ENCODE results near the gene RNF145. TPM values are rescaled to one million over a fixed set of nuclear protein-coding genes. Genes with fewer than 3 reads are reported as not detected.
"Not testable (repeated sequence)": the region's sequence is repeated elsewhere in the genome, so short reads cannot be mapped to it uniquely, and the experiment has no call there.

Gene RNF145
- total RNA-seq, 4 donors from 2014 or later = 20.2 to 78.2 (median 73.6) TPM

DNA sequence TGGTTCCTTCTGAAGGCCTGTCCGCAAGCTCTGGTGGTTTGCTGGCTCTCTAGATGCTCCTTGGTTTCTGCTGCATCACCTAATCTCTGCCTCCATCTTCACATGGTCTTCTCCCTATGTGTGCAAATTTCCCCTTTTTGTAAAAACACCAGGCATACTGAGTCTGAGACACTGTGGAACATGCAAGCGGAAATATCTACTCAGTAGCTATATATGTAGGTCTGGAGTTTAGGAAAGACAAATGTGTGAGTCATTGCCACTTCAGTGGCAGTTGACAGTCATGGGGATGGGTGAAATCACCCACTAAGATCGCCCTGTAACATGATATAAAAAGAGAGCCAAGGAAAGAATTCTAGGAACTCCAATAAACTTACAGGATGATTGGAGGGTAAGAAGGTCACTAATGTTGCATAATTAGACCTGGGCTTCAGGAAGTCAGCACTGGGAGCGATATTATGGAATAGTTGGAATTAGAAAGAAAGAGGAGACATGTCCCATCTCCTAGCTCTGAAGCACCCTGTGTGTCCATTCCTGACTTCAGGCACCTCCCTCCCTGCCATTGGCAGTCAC, 31.0 kb upstream of the RNF145 start:
- Histone ChIP-seq H3K27ac (no peak overlapping the region), H3K27me3 (no peaks in the 10 kb centered on the region), H3K4me1 (no peaks in the 10 kb centered on the region), H3K4me3 (no peak overlapping the region), H3K36me3 (no peaks in the 10 kb centered on the region), H3K9me3 (no peaks in the 10 kb centered on the region)
- TF ChIP-seq POLR2A (IDR thresholded peaks at IDR 0.05) = no peak
- TF ChIP-seq, protein P1, sequence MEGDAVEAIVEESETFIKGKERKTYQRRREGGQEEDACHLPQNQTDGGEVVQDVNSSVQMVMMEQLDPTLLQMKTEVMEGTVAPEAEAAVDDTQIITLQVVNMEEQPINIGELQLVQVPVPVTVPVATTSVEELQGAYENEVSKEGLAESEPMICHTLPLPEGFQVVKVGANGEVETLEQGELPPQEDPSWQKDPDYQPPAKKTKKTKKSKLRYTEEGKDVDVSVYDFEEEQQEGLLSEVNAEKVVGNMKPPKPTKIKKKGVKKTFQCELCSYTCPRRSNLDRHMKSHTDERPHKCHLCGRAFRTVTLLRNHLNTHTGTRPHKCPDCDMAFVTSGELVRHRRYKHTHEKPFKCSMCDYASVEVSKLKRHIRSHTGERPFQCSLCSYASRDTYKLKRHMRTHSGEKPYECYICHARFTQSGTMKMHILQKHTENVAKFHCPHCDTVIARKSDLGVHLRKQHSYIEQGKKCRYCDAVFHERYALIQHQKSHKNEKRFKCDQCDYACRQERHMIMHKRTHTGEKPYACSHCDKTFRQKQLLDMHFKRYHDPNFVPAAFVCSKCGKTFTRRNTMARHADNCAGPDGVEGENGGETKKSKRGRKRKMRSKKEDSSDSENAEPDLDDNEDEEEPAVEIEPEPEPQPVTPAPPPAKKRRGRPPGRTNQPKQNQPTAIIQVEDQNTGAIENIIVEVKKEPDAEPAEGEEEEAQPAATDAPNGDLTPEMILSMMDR (IDR thresholded peaks at IDR 0.05) = no peak
- intact Hi-C loops (cut with DNase I; ENCODE audit: low total_unique reads) = no loop called here
- no peak for DNase-seq

DNA sequence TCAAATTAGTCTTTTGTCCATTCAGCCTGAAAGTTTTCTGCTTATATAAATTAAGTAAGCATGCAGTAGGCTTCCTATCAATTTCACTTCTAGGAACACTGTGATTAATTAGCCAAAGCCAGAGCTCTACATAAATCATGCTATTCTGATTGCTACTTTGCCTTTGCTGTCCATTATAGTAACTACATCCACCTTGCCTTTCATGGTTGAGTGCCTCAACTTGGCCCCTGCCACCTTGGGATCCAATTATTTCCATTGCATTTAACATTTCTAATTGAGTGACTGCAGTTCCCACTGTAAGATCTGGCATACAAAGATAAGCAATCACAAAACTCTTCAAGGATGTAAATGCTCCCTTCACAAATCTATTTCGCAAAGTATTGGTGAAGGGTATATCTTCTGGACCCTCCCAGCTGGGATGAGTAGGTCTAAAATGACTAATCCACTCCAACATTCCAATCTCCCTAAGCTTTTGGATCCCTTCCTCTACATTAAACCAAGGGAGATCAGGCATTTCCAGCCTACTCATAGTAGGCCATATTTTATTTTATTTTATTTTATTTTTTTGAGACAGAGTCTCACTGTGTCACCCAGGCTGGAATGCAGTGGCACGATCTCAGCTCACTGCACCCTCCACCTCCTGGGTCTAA, 26.6 kb upstream of the RNF145 start:
- H3K36me3 ChIP-seq; H3K4me3 ChIP-seq; intact Hi-C loops (cut with DNase I; ENCODE audit: low total_unique reads); H3K4me1 ChIP-seq; H3K9me3 ChIP-seq; DNase-seq; H3K27me3 ChIP-seq; H3K27ac ChIP-seq: not testable (repeated sequence)

DNA sequence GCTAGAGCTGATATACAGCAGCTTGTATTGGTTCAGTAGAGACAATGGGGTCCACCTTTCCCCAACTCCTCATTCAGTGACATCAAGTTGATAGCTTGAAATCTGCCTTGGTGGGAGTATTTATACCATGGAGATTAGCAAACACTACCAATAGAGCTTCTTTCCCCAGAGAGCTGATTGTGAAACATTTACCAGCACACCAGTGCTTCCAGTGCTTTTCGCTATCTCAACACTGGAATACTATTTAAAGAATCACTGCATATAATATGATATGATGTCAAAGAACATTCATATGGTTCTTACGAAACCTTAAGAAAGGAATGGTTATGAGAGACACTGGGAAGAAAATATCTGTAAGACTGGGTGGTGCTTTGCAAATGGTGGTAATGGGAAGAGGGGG, 21.8 kb upstream of the RNF145 start:
- intact Hi-C loops (cut with DNase I; ENCODE audit: low total_unique reads) = no loop called here
- no peaks in the 10 kb centered on the region for H3K36me3 ChIP-seq
- H3K9me3 ChIP-seq = no peaks in the 10 kb centered on the region
- H3K4me3 ChIP-seq = no peak overlapping the region
- H3K27ac ChIP-seq = no peak overlapping the region
- DNase-seq = no peak
- no peak for TF ChIP-seq POLR2A (IDR thresholded peaks at IDR 0.05)
- TF ChIP-seq, protein P1 (IDR thresholded peaks at IDR 0.05) = no peak
- H3K4me1 ChIP-seq = no peaks in the 10 kb centered on the region
- H3K27me3 ChIP-seq = no peaks in the 10 kb centered on the region

DNA sequence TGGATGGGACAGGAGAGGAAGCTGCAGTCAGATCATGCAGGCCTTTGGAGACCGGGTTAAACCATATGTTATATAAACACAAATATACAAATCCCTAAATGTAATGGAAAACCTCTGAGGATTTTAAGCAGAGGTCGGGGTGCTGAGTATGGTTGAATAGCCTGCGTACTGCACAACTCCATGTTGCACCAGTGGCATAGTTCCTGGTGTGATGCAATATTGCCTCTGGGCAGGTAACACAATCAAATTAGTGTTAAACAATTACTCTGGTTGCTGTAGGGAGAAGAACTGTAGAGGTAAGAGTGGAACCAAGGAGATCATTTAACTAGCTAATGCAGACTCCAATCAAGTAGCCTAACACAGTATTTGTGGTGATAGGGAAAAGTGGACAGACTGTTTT, 21.3 kb upstream of the RNF145 start:
- DNase-seq = no peak
- Histone ChIP-seq H3K9me3 (no peaks in the 10 kb centered on the region), H3K4me1 (no peaks in the 10 kb centered on the region), H3K4me3 (no peak overlapping the region), H3K36me3 (no peaks in the 10 kb centered on the region), H3K27ac (no peak overlapping the region), H3K27me3 (no peaks in the 10 kb centered on the region)
- intact Hi-C loops (cut with DNase I; ENCODE audit: low total_unique reads) = no loop called here
- TF ChIP-seq POLR2A (IDR thresholded peaks at IDR 0.05) = no peak
- TF ChIP-seq, protein P1 (IDR thresholded peaks at IDR 0.05) = no peak

DNA sequence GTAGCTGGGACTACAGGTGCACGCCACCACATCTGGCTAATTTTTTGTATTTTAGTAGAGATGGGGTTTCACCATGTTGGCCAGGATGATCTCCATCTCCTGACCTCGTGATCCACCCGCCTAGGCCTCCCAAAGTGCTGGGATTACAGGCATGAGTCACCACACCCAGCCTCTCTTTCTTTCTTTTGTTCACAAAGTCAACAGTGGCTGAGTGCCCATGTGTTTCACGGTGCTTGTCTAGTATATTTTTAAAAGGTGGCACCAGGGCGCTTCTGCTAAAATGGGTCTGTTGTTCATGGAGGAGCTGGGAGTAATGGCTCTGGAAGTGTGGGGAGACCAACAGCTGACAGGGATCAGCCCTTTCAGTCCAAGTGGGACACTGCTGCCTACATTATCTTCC, 18.7 kb upstream of the RNF145 start:
- intact Hi-C loops (cut with DNase I; ENCODE audit: low total_unique reads); H3K27me3 ChIP-seq; H3K9me3 ChIP-seq; H3K4me1 ChIP-seq; DNase-seq; H3K4me3 ChIP-seq; H3K36me3 ChIP-seq; H3K27ac ChIP-seq: not testable (repeated sequence)

DNA sequence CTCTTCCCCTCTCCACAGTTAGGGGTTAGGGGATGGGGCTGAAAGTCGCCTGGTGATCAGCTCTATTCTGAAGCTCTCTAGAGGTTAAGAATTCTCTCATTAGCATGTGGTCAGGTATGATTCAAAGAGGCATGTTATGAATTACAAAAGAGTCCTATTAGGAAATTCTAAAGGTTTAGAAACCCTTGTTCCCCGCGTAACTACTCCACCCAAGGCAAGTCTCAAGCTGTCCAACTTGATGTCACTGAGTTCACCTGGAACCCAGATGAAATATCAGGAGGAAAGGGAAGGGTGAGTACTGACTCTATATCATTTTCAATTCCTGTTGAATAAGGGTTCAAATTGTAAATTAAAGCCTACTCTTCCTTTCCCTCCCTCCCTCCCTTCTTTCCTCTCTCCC, 18.1 kb upstream of the RNF145 start:
- Histone ChIP-seq H3K36me3 (no peaks in the 10 kb centered on the region), H3K27me3 (no peaks in the 10 kb centered on the region), H3K9me3 (no peaks in the 10 kb centered on the region), H3K4me3 (no peak overlapping the region), H3K4me1 (no peaks in the 10 kb centered on the region), H3K27ac (no peak overlapping the region)
- DNase-seq = no peak
- TF ChIP-seq, protein P1 (IDR thresholded peaks at IDR 0.05) = no peak
- no peak for TF ChIP-seq POLR2A (IDR thresholded peaks at IDR 0.05)
- intact Hi-C loops (cut with DNase I; ENCODE audit: low total_unique reads) = no loop called here

Data from uterus (tissue), 4 donors.